ENCODE measurements around the gene DNER. TPM values are rescaled to one million over a fixed set of nuclear protein-coding genes. Genes with fewer than 3 reads are reported as not detected.

Gene DNER
- total and polyA plus RNA-seq, 7 donors = 0.10 to 0.87 (median 0.35) TPM; not detected in 1

- intact Hi-C loops (cut with DNase I) = no loop called here
- no peak overlapping the region for H3K27ac ChIP-seq
- DNase-seq (no peak), ATAC-seq (no peak)
- no peak for TF ChIP-seq CTCF (IDR thresholded peaks at IDR 0.05)
- no peak overlapping the region for H3K4me3 ChIP-seq
- H3K36me3 ChIP-seq (ENCODE audit: insufficient read depth in 1 of 2, low read depth in 1 of 2) = no peaks in the 10 kb centered on the region
- H3K4me1 ChIP-seq = no peaks in the 10 kb centered on the region
- no peaks in the 10 kb centered on the region for H3K27me3 ChIP-seq (ENCODE audit: insufficient read depth in 3 of 3, low read length in 2 of 3)
- H3K9me3 ChIP-seq = no peaks in the 10 kb centered on the region
- WGBS, 3 donors = 76 to 88% (median 83%) methylated on average over 2 of the region's 2 CpGs
Measured at GRCh38 chr2:229564300-229564907, 150.0 kb downstream of the DNER start.

- H3K27ac ChIP-seq = no peak overlapping the region
- no peak for TF ChIP-seq CTCF (IDR thresholded peaks at IDR 0.05)
- intact Hi-C loops (cut with DNase I) = no loop called here
- DNase-seq (no peak), ATAC-seq (no peak)
- WGBS, 3 donors = 86 to 90% (median 89%) methylated on average over 5 of the region's 5 CpGs
- no peaks in the 10 kb centered on the region for H3K36me3 ChIP-seq (ENCODE audit: insufficient read depth in 1 of 2, low read depth in 1 of 2)
- H3K4me3 ChIP-seq = no peak overlapping the region
- no peaks in the 10 kb centered on the region for H3K9me3 ChIP-seq
- no peaks in the 10 kb centered on the region for H3K27me3 ChIP-seq (ENCODE audit: insufficient read depth in 3 of 3, low read length in 2 of 3)
- H3K4me1 ChIP-seq = no peaks in the 10 kb centered on the region
Measured at GRCh38 chr2:229563388-229563787, 151.0 kb downstream of the DNER start.

GRCh38 chr2:229562472-229563127 is 151.8 kb downstream of the DNER start:
- no peak for TF ChIP-seq CTCF (IDR thresholded peaks at IDR 0.05)
- Histone ChIP-seq H3K27ac (no peak overlapping the region), H3K4me3 (no peak overlapping the region), H3K27me3 (ENCODE audit: insufficient read depth in 3 of 3, low read length in 2 of 3) (no peaks in the 10 kb centered on the region), H3K36me3 (ENCODE audit: insufficient read depth in 1 of 2, low read depth in 1 of 2) (no peaks in the 10 kb centered on the region), H3K9me3 (no peaks in the 10 kb centered on the region), H3K4me1 (no peaks in the 10 kb centered on the region)
- DNase-seq = no peak
- 66% methylated on average over 1 of the region's 1 CpG for WGBS, 3 donors
- ATAC-seq = no peak
- intact Hi-C loops (cut with DNase I) = no loop called here

GRCh38 chr2:229559986-229560385 is 154.4 kb downstream of the DNER start:
- ATAC-seq (no peak), DNase-seq (no peak)
- 13 to 22% (median 16%) methylated on average over 1 of the region's 1 CpG for WGBS, 3 donors
- H3K4me1 ChIP-seq = no peaks in the 10 kb centered on the region
- H3K27me3 ChIP-seq (ENCODE audit: insufficient read depth in 3 of 3, low read length in 2 of 3) = no peaks in the 10 kb centered on the region
- intact Hi-C loops (cut with DNase I) = no loop called here
- TF ChIP-seq CTCF (IDR thresholded peaks at IDR 0.05) = no peak
- no peak overlapping the region for H3K27ac ChIP-seq
- no peak overlapping the region for H3K4me3 ChIP-seq
- H3K36me3 ChIP-seq (ENCODE audit: insufficient read depth in 1 of 2, low read depth in 1 of 2) = no peaks in the 10 kb centered on the region
- no peaks in the 10 kb centered on the region for H3K9me3 ChIP-seq

- no peak for DNase-seq
- no peak for TF ChIP-seq CTCF (IDR thresholded peaks at IDR 0.05)
- no peaks in the 10 kb centered on the region for H3K4me1 ChIP-seq
- H3K9me3 ChIP-seq = no peaks in the 10 kb centered on the region
- no peak overlapping the region for H3K27ac ChIP-seq
- no peak overlapping the region for H3K4me3 ChIP-seq
- no peaks in the 10 kb centered on the region for H3K27me3 ChIP-seq (ENCODE audit: insufficient read depth in 3 of 3, low read length in 2 of 3)
- H3K36me3 ChIP-seq (ENCODE audit: insufficient read depth in 1 of 2, low read depth in 1 of 2) = no peaks in the 10 kb centered on the region
- no peak for ATAC-seq
- 86 to 96% (median 89%) methylated on average over 1 of the region's 1 CpG for WGBS, 3 donors
- intact Hi-C loops (cut with DNase I) = no loop called here
Measured at GRCh38 chr2:229553091-229553490, 161.3 kb downstream of the DNER start.

All from psoas muscle (tissue), 8 donors.